ENCODE measurements around the gene UGT2A3.

The UGT2A3 gene

DNA sequence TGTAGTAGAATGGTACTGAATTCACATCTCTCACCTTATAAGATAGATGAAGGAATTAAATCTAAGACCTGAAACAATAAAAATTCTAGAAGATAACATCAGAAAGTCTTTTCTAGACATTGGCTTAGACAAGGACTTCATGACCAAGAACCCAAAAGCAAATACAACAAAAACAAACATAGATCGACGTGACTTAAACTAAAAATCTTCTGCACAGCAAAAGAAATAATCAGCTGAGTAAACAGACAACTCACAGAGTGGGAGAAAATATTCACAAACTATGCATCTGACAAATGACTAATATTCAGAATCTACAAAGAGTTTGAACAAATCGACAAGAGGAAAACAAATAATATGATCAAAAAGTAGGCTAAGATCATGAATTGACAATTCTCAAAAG lies 38.8 kb downstream of the UGT2A3 start:
- no peak for DNase-seq (ENCODE audit: low read depth)

DNA sequence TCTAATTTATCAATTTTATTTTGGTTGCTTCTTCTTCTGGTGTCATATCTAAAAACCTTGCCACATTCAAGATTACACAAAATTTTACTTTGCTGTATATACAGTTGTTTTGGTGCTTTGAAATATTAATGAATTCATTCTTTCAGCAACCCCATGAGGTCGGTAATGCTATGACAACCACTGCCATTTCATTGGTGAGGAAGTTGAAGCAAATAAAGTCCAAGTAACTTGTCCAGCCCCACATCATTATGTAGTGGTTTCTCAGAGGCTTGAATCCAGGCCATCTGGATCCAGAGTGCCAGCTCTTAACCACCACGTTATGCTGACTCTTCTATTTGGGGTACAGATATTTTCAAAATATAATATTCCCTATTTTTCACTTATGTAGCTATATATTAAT lies 42.2 kb downstream of the UGT2A3 start:
- no peak for DNase-seq (ENCODE audit: low read depth)

DNA sequence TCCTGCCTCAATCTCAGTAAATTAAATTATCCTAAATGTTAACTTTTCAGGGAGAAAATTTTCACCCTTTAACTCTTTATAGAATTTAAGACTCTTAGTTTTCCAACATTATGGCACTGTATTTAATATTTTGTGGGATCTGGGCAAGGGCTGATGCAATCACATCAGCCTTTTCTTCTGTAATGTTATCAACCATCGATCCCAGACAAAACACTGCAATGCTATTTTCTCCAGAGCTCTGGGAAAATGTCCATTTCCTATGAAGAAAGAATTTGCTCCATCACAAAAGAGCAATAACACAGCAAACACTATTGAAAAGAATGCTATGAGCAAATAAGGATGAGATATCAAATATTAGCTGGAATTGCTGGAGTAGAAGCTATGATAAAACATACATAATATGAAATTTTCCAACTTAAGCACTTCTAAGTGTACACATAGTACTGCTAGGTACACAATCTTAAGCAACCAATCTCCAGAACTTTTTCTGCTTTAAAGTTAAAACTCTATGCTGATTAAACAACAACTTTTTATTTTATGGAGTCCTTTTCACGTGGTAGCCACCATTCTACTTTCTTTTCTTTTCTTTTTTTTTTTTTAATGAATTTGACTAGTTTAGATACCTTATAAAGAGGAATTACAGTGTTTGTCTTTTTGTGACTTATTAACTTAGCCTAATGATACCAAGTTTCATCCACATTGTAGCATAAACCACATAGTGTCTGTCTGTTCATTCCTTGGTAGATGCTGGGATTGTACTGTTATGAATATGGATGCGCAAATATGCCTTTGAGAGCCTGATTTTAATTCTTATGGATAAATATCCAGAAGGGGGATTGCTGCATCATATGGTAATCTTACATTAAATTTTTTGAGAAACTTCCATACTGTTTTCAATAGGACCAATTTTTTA lies 43.6 kb downstream of the UGT2A3 start:
- no peak for DNase-seq (ENCODE audit: low read depth)

DNA sequence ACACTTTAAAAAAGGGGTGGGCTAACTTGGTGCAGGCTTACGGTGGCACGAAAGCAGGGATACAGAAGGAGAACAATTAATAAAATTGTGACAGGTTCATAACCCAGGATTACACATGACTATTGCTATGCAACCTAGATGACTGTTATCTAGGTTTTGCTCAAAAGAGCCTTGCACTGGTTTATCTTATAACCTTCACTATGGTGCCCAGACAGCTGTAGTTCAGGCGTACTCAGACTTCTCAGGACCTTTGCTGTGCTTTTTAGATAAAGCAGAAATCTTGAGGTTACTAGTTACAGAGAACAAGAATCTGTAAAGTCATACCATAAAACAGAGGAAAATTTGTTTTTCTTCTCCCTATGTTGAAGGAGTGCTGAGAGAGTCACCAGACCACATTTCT lies 44.4 kb downstream of the UGT2A3 start:
- DNase-seq (ENCODE audit: low read depth), result no peak

GRCh38 chr4:68906780-68907137 lies 44.8 kb downstream of the UGT2A3 start:
- no peak for DNase-seq (ENCODE audit: low read depth)

GRCh38 chr4:68905939-68906779 lies 45.4 kb downstream of the UGT2A3 start:
- no peak for DNase-seq (ENCODE audit: low read depth)

DNA sequence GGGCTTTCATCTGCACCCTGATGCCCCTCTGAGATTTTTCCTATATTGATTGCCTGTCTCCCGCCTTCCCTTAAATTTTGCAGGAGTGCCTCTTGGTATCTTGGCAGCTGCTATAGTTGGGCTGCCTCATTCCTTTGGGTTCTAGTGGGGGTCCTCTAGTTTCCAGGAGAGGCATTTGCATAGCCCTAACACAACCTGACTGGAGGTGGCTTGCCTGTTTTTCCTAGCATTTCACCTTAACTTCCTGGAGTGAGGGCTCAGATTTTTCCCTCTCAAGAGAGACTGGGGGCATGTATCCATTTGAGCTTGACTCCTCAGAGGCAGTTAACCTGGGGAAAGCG lies 46.0 kb downstream of the UGT2A3 start:
- no peak for DNase-seq (ENCODE audit: low read depth)

GRCh38 chr4:68904786-68905185 lies 46.8 kb downstream of the UGT2A3 start:
- DNase-seq (ENCODE audit: low read depth), result no peak

DNA sequence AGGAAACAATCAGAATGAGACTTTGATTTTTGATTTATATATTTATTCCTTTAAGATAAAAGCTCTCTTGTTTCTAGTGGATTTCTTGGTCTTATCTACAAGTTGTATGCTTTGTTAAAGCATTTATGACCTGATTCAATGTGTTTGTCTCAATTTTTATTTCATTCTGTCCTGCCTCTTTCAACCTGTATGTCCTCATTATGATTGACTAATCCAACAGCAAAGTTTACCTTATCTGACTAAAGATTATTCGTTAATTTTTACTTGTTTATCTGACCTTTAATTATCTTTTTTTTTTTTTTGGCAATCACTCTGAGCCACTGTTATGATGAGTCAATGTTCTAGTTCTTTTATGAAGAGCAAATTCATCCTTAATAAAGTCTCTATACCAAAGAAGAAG lies 54.9 kb downstream of the UGT2A3 start:
- DNase-seq (ENCODE audit: low read depth), result no peak

GRCh38 chr4:68895561-68896198 lies 55.9 kb downstream of the UGT2A3 start:
- no peak for DNase-seq (ENCODE audit: low read depth)

GRCh38 chr4:68892861-68893260 lies 58.7 kb downstream of the UGT2A3 start:
- no peak for DNase-seq (ENCODE audit: low read depth)

DNA sequence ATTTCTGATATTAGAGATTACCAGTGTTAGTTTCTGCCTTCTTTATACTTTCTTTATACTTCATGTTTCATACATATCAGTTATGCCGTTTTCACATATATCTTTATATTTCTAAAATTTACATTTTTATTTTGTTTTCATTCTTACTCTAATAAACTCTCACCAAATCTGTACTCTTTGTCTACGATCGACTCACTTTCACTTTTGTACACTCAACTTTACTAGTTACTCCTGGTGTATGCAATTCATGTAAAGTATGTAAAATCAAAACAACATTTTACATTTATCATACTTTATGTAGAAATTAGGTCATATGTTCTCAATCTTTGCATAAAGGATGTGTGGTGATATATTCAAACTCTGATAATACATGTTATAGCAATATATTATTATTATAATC lies 59.9 kb downstream of the UGT2A3 start:
- DNase-seq (ENCODE audit: low read depth), result no peak

DNA sequence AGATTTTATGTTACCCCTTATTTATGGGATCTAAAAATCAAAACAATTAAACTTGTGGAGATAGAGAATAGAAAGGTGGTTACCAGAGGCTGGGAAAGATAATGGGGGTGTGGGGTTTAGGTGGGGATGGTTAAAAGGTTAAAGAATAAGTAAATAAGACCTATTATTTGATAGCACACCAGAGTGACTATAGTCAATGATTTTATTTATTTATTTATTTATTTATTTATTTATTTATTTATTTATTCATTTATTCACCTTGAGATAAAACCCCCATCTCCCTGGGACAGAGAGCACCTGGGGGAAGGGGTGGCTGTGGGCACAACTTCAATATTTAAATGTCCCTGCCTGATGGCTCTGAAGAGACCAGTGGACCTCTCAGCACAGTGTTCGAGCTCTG lies 66.1 kb downstream of the UGT2A3 start:
- no peak for DNase-seq (ENCODE audit: low read depth)

GRCh38 chr4:68883870-68884269 lies 67.7 kb downstream of the UGT2A3 start:
- DNase-seq (ENCODE audit: low read depth), result no peak
